Activated CD8-positive, alpha-beta memory T cell treated with anti-CD3 and anti-CD28 coated beads for 1 hour (primary cell): ENCODE results near the gene STK32C.
A peak's percentile ranks its signal among the peaks of the same experiment; 100 is the strongest.

Experiments
- DNase-seq, 2 donors: peaks; one replicate each; pipeline ENCODE4 v3.0.0-alpha.2; 2020; ENCODE audit warnings: low read depth in 1 of 2; ENCODE audit errors: extremely low read depth in 1 of 2

Gene STK32C

GRCh38 chr10:132189016-132189415 lies 118.7 kb downstream of the STK32C start:
- DNase-seq, result no peak

- DNase-seq, result no peak
Observed at GRCh38 chr10:132188331-132188730, 119.4 kb downstream of the STK32C start.

- DNase-seq, result no peak
Observed at GRCh38 chr10:132187430-132188138, 120.2 kb downstream of the STK32C start.

GRCh38 chr10:132186488-132187429 lies 121.0 kb downstream of the STK32C start, which contains the start of gene DPYSL4:
DPYSL4 (plus strand) TSS chr10:132186948; CDS start chr10:132187064, 116 bp downstream.
- peak in 1 of 2 donors; percentile 23 for DNase-seq

GRCh38 chr10:132185601-132186487 lies 121.9 kb downstream of the STK32C start:
- peak in 1 of 2 donors; percentile 34 for DNase-seq

GRCh38 chr10:132184816-132185593 lies 122.7 kb downstream of the STK32C start:
- no peak for DNase-seq

GRCh38 chr10:132183046-132183445 lies 124.7 kb downstream of the STK32C start:
- no peak for DNase-seq

GRCh38 chr10:132182591-132182990 lies 125.2 kb downstream of the STK32C start:
- DNase-seq, result no peak

GRCh38 chr10:132181691-132182425 lies 125.9 kb downstream of the STK32C start:
- DNase-seq, result no peak

GRCh38 chr10:132180736-132181135 lies 127.0 kb downstream of the STK32C start:
- no peak for DNase-seq

GRCh38 chr10:132179551-132180392 lies 128.0 kb downstream of the STK32C start:
- DNase-seq, result no peak

GRCh38 chr10:132178672-132179545 lies 128.8 kb downstream of the STK32C start:
- no peak for DNase-seq

GRCh38 chr10:132178046-132178445 lies 129.7 kb downstream of the STK32C start:
- DNase-seq, result no peak

GRCh38 chr10:132176623-132177500 lies 130.9 kb downstream of the STK32C start:
- DNase-seq, result no peak

- DNase-seq, result no peak
Observed at GRCh38 chr10:132175907-132176581, 131.7 kb downstream of the STK32C start.

GRCh38 chr10:132175408-132175807 lies 132.3 kb downstream of the STK32C start:
- DNase-seq, result no peak
